ENCODE data around the gene CAMKMT.

The CAMKMT gene

DNA sequence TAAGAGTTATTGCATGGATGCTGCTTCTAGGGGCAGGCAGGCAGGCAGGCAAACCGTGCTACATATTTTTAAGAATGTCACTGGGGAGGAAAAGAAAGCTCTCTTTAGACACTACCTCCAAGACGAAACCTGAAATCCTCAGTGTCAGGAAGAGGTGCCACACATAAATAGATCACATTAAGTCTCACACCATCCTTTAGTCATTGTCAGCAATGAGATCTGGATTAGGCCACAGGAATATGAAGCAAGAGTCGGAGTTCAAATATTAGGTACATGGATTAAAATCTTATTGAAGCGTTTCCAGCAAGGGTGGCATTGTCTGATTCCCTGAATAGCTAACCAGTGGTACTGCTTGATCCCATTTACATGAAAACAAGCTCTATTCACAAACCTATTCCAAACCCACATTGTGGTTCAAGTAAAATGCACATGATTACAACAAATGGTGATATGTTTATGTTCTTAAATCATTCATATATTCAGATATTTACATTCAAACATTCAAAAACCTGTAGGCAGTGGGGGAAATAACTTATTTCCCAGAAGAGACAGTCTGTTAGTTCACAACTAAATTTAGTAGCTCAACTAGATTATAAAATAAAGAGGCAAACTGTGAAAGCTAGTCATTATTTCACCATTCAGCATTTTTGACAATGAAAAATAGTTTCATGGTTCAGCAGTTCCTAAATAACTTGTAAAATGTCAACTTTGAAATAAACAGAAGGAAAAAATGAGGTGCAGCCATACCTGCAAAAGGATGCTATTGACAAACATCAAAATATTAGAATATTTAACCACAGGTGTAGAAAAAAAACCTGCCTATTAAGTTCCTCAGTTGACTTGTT, 384.4 kb downstream of the CAMKMT start:
- Histone ChIP-seq H3K27ac (no peak overlapping the region), H3K4me3 (ENCODE audit: low read depth in 1 of 2, low read length in 1 of 2) (no peak overlapping the region), H3K4me1 (ENCODE audit: control insufficient read depth in 1 of 2, insufficient read depth in 1 of 2, low read depth in 1 of 2, low read length in 1 of 2) (no peaks in the 10 kb centered on the region), H3K36me3 (no peaks in the 10 kb centered on the region), H3K9me3 (no peaks in the 10 kb centered on the region), H3K27me3 (no peaks in the 10 kb centered on the region)
- TF ChIP-seq, protein P1, sequence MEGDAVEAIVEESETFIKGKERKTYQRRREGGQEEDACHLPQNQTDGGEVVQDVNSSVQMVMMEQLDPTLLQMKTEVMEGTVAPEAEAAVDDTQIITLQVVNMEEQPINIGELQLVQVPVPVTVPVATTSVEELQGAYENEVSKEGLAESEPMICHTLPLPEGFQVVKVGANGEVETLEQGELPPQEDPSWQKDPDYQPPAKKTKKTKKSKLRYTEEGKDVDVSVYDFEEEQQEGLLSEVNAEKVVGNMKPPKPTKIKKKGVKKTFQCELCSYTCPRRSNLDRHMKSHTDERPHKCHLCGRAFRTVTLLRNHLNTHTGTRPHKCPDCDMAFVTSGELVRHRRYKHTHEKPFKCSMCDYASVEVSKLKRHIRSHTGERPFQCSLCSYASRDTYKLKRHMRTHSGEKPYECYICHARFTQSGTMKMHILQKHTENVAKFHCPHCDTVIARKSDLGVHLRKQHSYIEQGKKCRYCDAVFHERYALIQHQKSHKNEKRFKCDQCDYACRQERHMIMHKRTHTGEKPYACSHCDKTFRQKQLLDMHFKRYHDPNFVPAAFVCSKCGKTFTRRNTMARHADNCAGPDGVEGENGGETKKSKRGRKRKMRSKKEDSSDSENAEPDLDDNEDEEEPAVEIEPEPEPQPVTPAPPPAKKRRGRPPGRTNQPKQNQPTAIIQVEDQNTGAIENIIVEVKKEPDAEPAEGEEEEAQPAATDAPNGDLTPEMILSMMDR (IDR thresholded peaks at IDR 0.05) = no peak

DNA sequence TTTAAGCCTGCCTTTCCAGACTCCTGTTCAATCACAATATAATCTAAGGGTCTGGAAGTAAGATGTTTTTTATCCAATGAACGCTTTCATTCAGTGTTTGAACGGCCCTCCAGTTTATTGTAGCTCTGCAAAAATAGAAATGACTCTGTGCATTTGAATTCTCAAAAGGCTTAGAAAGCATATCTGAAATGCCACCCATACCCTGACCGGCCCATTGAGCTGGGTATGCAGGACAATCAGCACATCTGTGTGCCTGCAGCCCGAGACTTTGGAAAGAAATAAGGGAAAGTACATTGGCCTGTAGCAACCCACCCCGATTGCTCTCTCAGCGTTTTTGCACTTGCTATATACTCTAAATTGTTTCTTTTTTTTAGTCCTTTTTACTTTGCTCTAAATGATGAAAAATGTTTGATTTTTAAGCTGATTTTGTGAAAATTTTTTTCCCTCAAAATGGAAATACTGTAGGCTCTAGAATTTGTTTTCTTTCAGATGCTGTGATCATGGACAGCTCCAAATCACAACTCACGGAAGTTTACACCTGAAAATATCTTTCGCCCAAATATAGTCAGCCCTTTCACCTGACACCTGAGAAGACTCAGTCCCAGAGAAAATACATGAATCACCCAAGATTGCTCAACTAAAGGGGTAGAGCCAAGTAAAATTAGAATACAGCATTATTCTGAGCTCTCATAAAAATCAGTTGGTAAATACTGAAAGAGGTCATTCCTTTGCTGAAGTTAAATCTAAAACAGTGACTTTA, 385.3 kb downstream of the CAMKMT start:
- Histone ChIP-seq H3K27ac (no peak overlapping the region), H3K36me3 (no peaks in the 10 kb centered on the region), H3K9me3 (no peaks in the 10 kb centered on the region), H3K4me1 (ENCODE audit: control insufficient read depth in 1 of 2, insufficient read depth in 1 of 2, low read depth in 1 of 2, low read length in 1 of 2) (no peaks in the 10 kb centered on the region), H3K27me3 (no peaks in the 10 kb centered on the region), H3K4me3 (ENCODE audit: low read depth in 1 of 2, low read length in 1 of 2) (no peak overlapping the region)
- TF ChIP-seq, protein P1 (IDR thresholded peaks at IDR 0.05) = no peak

DNA sequence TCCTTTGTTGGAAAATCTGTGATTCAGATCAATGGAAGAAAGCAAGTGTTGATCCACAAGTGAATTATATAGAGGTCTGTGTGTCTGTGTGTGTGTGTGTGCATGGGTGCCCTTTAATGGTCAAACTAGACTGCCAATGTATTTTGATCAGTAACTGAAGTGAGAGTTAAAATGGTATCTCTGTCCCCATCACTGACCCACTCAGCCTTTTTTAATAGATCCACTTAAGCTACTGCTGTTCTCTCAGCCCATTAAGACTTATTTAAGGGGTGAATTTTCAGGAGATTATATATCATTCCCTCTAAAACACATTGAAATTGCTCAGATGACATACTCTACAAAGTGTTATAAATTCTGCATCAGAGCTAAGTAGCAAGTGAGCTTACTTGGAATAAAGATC, 386.0 kb downstream of the CAMKMT start:
- TF ChIP-seq, protein P1 (IDR thresholded peaks at IDR 0.05) = no peak
- Histone ChIP-seq H3K4me3 (ENCODE audit: low read depth in 1 of 2, low read length in 1 of 2) (no peak overlapping the region), H3K27me3 (no peaks in the 10 kb centered on the region), H3K36me3 (no peaks in the 10 kb centered on the region), H3K4me1 (ENCODE audit: control insufficient read depth in 1 of 2, insufficient read depth in 1 of 2, low read depth in 1 of 2, low read length in 1 of 2) (no peaks in the 10 kb centered on the region), H3K9me3 (no peaks in the 10 kb centered on the region), H3K27ac (no peak overlapping the region)

DNA sequence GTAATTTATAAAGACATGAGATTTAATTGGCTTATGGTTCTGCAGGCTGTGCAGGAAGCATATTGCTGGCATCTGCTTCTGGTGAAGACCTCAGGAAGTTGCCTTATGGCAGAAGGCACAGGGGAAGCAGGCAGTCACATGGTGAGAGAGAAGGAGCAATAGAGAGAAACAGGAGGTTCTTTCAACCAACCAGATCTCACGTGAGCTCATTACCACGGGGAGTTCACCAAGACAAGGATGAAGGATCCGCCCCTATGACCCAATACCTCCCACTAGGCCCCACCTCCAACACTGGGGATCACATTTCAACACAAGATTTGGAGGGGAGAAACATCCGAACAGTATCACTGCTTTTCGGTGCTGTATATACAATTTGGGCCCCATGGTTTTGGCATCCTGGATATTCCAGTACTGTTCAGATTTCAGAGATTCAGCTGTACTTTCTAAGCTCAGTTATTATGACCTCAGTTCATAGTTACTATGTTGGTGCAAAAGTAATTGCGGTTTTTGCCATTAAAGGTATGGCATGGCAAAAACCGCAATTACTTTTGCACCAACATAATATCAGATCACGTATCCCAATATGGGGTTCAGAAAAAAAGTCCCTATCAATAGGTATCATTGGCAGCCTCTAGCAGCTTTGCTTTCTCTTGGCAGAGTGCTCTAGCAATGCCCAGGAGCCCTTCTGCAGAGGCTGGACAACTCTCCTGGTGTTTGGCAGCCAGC, 390.2 kb downstream of the CAMKMT start:
- no peaks in the 10 kb centered on the region for H3K9me3 ChIP-seq
- H3K36me3 ChIP-seq = no peaks in the 10 kb centered on the region
- TF ChIP-seq, protein P1 (IDR thresholded peaks at IDR 0.05) = no peak
- H3K4me3 ChIP-seq (ENCODE audit: low read depth in 1 of 2, low read length in 1 of 2) = no peak overlapping the region
- no peak overlapping the region for H3K27ac ChIP-seq
- H3K4me1 ChIP-seq (ENCODE audit: control insufficient read depth in 1 of 2, insufficient read depth in 1 of 2, low read depth in 1 of 2, low read length in 1 of 2) = no peaks in the 10 kb centered on the region
- no peaks in the 10 kb centered on the region for H3K27me3 ChIP-seq

GRCh38 chr2:44752761-44753160, 391.0 kb downstream of the CAMKMT start:
- Histone ChIP-seq H3K36me3 (no peaks in the 10 kb centered on the region), H3K9me3 (no peaks in the 10 kb centered on the region), H3K4me3 (ENCODE audit: low read depth in 1 of 2, low read length in 1 of 2) (no peak overlapping the region), H3K27ac (no peak overlapping the region), H3K27me3 (peaks cover 2% of the 10 kb centered on the region), H3K4me1 (ENCODE audit: control insufficient read depth in 1 of 2, insufficient read depth in 1 of 2, low read depth in 1 of 2, low read length in 1 of 2) (no peaks in the 10 kb centered on the region)
- TF ChIP-seq, protein P1 (IDR thresholded peaks at IDR 0.05) = no peak
